Measurements from ENCODE around the gene NXPH1.

GRCh38 chr7:8719102-8719501, 285.7 kb downstream of the NXPH1 start:
- no peak for TF ChIP-seq ZNF384 (IDR thresholded peaks at IDR 0.05; ENCODE audit: low read depth, low read length)
- no peak for TF ChIP-seq CBX3 (IDR thresholded peaks at IDR 0.05; ENCODE audit: borderline replicate concordance in 1 of 2, low read length in 2 of 2)
- no peak for TF ChIP-seq ZNF232 (CRISPR knock-in tag; IDR thresholded peaks at IDR 0.05)
- no peak for TF ChIP-seq SRF (CRISPR knock-in tag; IDR thresholded peaks at IDR 0.05)
- TF ChIP-seq YY1 (IDR thresholded peaks at IDR 0.05; ENCODE audit: borderline replicate concordance in 1 of 3, control insufficient read depth in 1 of 3, extremely low read depth in 1 of 3, insufficient read depth in 3 of 3, insufficient read length in 1 of 3, insufficient replicate concordance in 2 of 3, low read depth in 1 of 3, low read length in 2 of 3): no peak
- no peak for TF ChIP-seq MYNN (IDR thresholded peaks at IDR 0.05)
- TF ChIP-seq MYNN (CRISPR knock-in tag; IDR thresholded peaks at IDR 0.05): no peak
- no peak for TF ChIP-seq ZNF561 (CRISPR knock-in tag; conservative IDR thresholded peaks at IDR 0.05)
